HUES64 (cell line): ENCODE measurements around the gene PLAAT3.
"Not testable (repeated sequence)": the region's sequence is repeated elsewhere in the genome, so short reads cannot be mapped to it uniquely, and the experiment has no call there.

ENCODE experiments used
- H3K27ac ChIP-seq: 2 replicates; pipeline ENCODE4 v1.7.0; 2013; ENCODE audit warnings: low read depth, low read length, inconsistent platforms
- H3K27me3 ChIP-seq: 2 replicates; pipeline ENCODE4 v1.6.1; 2013; ENCODE audit warnings: mild to moderate bottlenecking, low read length; ENCODE audit not compliant: insufficient read depth
- H3K36me3 ChIP-seq: 2 replicates; pipeline ENCODE4 v1.6.1; 2013; ENCODE audit warnings: mild to moderate bottlenecking, low read length; ENCODE audit not compliant: insufficient read depth
- H3K4me1 ChIP-seq: 2 replicates; pipeline ENCODE4 v1.6.1; 2013; ENCODE audit warnings: mild to moderate bottlenecking, low read length, moderate library complexity; ENCODE audit not compliant: insufficient read depth
- H3K4me3 ChIP-seq: 2 replicates; pipeline ENCODE4 v1.5.1; 2013; ENCODE audit warnings: mild to moderate bottlenecking, low read length, moderate library complexity
- H3K9ac ChIP-seq: 2 replicates; pipeline ENCODE4 v1.6.1; 2013; ENCODE audit warnings: mild to moderate bottlenecking, low read depth, low read length
- H3K9me3 ChIP-seq: 2 replicates; pipeline ENCODE4 v1.6.1; 2013; ENCODE audit warnings: low read depth, low read length; ENCODE audit not compliant: insufficient read depth
- WGBS: fragments of 150-250, 120-280 bp; methylation state at CpG from one replicate; pipeline ENCODE4 v1.1.7; 2013; ENCODE audit warnings: missing lambda C conversion rate; 5-methylcytosine and 5-hydroxymethylcytosine counted together

The PLAAT3 gene

DNA sequence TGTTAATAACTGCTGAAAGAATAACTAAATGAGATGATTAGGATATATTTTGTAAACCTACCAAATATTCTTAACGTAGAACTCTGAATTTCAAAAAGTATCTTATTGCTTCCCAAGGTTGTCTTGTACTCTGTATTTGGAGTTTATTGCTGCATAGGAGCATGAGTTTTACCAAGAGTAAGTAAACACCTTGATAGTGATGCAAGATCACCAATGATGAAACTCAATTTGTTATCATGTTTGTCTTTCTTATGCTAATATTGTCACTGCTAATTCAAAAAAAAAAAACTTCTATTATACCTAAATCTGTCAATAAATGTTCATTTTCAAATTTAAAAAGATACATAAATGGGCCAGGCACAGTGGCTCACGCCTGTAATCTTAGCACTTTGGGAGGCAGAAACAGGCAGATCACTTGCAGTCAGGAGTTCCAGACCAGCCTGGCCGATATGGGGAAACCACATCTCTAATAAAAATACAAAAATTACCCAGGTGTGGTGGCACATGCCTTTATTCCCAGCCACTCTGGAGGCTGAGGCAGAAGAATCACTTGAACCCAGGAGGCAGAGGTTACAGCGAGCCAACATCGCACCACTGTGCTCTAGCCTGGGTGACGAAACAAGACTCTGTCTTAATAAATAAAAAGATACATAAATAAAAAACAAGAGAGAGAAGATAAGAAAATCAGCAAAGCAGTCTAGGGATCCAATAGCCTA lies 27.6 kb downstream of the PLAAT3 start:
- Histone ChIP-seq H3K4me3 (no peak overlapping the region), H3K4me1 (no peaks in the 10 kb centered on the region), H3K9ac (no peak overlapping the region), H3K9me3 (peaks cover 13% of the 10 kb centered on the region), H3K27ac (no peak overlapping the region), H3K36me3 (peaks cover 92% of the 10 kb centered on the region), H3K27me3 (no peaks in the 10 kb centered on the region)
- 98% methylated on average over 4 of the region's 6 CpGs for WGBS

DNA sequence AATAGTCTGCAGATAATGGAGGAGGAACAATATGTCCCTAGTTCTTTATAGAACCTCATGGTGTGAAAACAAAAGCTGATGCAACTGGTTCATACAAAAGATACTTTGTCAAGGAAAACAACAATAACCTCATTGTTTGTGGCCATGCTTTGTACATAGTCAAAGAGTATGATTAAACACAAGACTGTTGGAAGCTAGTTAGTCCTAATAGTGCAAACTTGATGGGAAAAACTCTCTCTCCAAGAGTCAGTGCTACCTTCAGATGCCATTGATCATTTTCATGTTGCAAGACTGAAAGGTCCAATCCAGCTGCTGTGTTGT lies 30.9 kb downstream of the PLAAT3 start:
- Histone ChIP-seq H3K9me3 (peaks cover 29% of the 10 kb centered on the region), H3K4me3 (no peak overlapping the region), H3K27ac (0 out of 2 replicates have a peak overlapping the region, but pooled peaks have one; percentile 3), H3K9ac (no peak overlapping the region), H3K27me3 (no peaks in the 10 kb centered on the region), H3K4me1 (no peaks in the 10 kb centered on the region), H3K36me3 (peaks cover 75% of the 10 kb centered on the region)

DNA sequence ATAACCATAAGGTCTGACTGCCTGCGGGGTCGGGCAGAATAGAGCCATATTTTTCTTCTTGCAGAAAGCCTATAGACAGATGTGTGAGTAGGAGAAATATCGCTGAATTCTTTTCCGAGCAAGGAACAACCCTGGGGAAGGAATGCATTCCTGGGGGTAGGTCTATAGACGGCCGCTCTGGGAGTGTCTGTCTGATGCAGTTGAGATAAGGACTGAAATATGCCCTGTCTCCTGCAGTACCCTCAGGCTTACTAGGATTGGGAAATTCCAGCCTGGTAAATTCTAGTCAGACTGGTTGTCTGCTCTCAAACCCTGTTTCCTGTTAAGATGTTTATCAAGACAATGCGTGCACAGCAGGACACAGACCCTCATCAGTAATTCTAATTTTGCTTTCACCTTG lies 33.0 kb downstream of the PLAAT3 start:
- H3K27ac ChIP-seq, H3K9ac ChIP-seq, H3K4me3 ChIP-seq, H3K27me3 ChIP-seq, H3K4me1 ChIP-seq: not testable (repeated sequence)
- Histone ChIP-seq H3K36me3 (peaks cover 70% of the 10 kb centered on the region), H3K9me3 (peaks cover 29% of the 10 kb centered on the region)
- WGBS, result 90% methylated on average over 7 of the region's 7 CpGs

DNA sequence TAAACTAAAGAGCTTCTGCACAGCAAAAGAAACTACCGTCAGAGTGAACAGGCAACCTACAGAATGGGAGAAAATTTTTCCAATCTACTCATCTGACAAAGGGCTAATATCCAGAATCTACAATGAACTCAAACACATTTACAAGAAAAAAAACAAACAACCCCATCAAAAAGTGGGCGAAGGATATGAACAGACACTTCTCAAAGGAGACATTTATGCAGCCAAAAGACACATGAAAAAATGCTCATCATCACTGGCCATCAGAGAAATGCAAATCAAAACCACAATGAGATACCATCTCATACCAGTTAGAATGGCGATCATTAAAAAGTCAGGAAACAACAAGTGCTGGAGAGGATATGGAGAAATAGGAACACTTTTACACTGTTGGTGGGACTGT lies 35.4 kb downstream of the PLAAT3 start:
- not testable (repeated sequence) for H3K4me3 ChIP-seq, H3K27me3 ChIP-seq, H3K27ac ChIP-seq, H3K4me1 ChIP-seq, H3K9ac ChIP-seq
- Histone ChIP-seq H3K9me3 (peaks cover 29% of the 10 kb centered on the region), H3K36me3 (peaks cover 73% of the 10 kb centered on the region)
- WGBS, result 83% methylated on average over 1 of the region's 3 CpGs

DNA sequence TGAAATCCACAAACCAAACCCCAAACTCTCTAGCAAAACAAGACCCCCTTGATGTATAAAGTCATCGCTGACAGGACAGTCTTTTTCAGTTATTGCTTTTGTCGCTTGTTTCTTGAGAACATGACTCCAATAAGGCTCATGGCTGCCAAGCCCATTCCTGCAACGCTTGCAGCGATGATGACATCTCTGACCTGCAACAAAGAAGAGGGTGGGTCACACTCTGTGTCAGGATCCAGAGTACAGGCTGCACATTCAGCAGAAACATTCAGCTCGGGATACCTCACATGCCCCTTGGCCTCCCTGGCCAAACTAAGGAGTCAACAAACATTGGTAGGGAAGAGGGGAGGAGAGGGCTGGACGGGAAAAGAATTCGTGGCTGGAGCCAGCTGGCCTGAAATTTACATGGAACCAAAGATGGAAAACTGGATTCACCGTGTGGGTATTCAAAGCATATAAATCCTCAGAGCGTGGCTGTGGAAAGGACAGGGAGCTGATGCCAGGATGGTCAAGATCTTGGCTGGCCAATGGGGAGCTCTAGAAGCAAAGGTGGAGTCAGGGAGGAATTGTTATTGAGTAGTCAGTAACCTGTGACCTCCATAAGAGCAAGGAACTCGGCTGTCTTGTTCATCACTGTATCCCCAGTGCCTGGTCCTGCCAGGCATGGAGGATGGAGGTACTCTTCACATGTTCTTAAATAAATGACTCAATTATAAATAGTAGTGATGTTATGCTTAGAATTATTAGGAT lies 39.2 kb downstream of the PLAAT3 start:
- Histone ChIP-seq H3K9ac (no peak overlapping the region), H3K4me1 (peaks cover 11% of the 10 kb centered on the region; the same call in 1 of the 2 replicates), H3K9me3 (peaks cover 4% of the 10 kb centered on the region; the same call in 1 of the 2 replicates), H3K27me3 (no peaks in the 10 kb centered on the region), H3K27ac (no peak overlapping the region), H3K4me3 (no peak overlapping the region), H3K36me3 (peaks cover 43% of the 10 kb centered on the region)
- 93% methylated on average over 10 of the region's 10 CpGs for WGBS

DNA sequence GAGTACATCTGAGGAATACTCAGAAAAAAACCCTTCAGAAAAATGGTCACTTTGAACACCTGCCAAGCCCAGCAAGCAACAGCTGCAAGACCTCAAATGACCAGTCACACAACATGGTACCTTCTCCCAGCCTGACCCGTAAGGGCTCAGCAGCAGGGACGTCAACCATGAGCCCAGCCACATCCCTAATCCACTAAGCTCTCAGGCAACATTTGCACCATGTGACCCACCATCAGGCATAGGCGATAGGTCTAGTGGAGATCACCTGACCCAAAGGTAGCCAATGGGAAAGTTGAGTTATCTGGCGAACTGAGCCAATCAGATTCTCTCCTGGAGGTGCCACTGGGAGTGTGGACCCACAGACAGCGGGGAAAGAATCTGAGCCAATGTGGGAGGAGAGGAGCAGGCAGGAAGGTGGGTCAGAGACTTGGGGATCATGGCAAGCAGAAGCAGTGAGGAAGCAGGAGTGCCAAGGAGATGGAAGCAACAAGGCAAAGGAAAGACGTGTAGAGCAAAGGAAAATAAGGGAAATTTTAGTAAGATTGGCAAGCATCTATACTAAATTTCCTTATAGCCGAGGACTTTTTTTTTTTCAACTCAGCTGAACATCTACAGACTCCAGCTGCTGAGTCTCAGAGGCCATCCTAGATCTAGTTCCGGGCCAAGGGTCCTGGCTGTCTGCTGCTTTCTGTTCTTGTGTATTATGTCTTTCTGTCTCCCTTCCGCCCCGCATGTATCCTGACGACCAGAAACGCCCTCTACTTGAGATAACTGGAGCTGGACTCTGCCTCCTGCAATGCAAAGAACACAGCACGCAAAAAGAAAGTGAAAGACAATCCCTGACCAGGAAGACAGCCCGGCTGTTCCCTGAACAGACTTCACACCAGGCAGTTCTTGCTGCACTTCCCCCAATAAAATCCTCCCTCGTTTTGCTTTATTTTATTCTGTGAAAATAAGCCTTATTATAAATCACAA lies 40.1 kb downstream of the PLAAT3 start:
- H3K9ac ChIP-seq, result no peak overlapping the region
- H3K4me3 ChIP-seq, result no peak overlapping the region

DNA sequence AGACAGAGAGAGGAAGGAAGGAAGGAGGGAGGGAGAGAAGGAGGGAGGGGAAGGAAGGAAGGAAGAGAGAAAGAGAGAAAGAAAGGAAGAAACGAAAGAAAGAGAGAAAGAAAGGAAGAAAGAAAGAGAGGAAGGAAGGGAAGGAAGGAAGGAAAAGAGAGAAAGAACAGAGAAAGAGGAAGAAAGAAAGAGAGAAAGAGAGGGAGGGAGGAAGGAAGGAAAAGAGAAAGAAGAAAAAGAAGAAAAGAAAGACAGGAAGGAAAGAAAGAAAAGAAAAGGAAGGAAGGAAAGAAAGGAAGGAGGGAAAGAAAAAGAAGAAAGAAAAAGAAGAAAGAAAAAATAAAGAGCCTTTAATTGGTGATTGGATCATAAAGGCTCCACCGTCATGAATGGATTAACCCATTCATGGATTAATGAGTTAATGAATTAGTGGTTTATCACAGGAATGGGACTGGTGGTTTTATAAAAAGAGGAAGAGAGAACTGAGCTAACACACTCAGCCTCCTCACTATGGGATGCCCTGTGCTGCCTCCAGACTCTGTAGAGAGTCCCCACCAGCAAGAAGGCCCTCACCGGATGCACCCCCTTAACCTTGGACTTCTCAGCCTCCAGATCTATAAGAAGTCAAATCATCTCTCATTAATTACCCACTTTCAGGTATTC lies 42.1 kb downstream of the PLAAT3 start:
- WGBS, result 73% methylated on average over 3 of the region's 3 CpGs
- peaks cover 20% of the 10 kb centered on the region for H3K4me1 ChIP-seq
- H3K9ac ChIP-seq, result no peak overlapping the region
- H3K4me3 ChIP-seq, result no peak overlapping the region
- no peaks in the 10 kb centered on the region for H3K27me3 ChIP-seq
- no peak overlapping the region for H3K27ac ChIP-seq
- peaks cover 34% of the 10 kb centered on the region for H3K36me3 ChIP-seq
- H3K9me3 ChIP-seq, result no peaks in the 10 kb centered on the region

More for the DNA sequence above, 40.1 kb downstream of the PLAAT3 start:
- peaks cover 11% of the 10 kb centered on the region; the same call in 1 of the 2 replicates for H3K4me1 ChIP-seq
- 93% methylated on average over 15 of the region's 15 CpGs for whole genome bisulfite sequencing
- no peak overlapping the region for H3K27ac ChIP-seq
- no peaks in the 10 kb centered on the region for H3K27me3 ChIP-seq
- H3K36me3 ChIP-seq, result peaks cover 39% of the 10 kb centered on the region
- H3K9me3 ChIP-seq, result no peaks in the 10 kb centered on the region

DNA sequence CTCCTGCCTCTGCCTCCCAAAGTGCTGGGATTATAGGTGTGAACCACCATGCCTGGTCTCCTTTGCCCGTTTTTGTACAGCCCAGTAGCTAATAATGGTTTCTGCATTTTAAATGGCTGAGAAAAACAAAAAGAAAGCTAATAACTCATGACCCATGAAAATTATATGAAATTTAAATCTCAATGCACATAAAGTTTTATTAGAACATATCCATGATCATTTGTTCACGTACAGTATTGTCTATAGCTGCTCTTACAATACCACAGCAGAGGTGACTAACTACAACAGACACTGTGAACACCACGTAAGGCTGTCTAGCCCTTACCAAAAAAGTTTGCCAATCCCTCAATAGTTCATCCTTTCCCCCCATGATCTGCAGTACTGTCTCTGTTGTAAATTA lies 44.7 kb downstream of the PLAAT3 start:
- Histone ChIP-seq H3K27ac (no peak overlapping the region), H3K4me1 (peaks cover 23% of the 10 kb centered on the region), H3K4me3 (no peak overlapping the region), H3K9me3 (no peaks in the 10 kb centered on the region), H3K36me3 (peaks cover 9% of the 10 kb centered on the region), H3K9ac (no peak overlapping the region), H3K27me3 (no peaks in the 10 kb centered on the region)
- 92% methylated on average over 3 of the region's 3 CpGs for WGBS

DNA sequence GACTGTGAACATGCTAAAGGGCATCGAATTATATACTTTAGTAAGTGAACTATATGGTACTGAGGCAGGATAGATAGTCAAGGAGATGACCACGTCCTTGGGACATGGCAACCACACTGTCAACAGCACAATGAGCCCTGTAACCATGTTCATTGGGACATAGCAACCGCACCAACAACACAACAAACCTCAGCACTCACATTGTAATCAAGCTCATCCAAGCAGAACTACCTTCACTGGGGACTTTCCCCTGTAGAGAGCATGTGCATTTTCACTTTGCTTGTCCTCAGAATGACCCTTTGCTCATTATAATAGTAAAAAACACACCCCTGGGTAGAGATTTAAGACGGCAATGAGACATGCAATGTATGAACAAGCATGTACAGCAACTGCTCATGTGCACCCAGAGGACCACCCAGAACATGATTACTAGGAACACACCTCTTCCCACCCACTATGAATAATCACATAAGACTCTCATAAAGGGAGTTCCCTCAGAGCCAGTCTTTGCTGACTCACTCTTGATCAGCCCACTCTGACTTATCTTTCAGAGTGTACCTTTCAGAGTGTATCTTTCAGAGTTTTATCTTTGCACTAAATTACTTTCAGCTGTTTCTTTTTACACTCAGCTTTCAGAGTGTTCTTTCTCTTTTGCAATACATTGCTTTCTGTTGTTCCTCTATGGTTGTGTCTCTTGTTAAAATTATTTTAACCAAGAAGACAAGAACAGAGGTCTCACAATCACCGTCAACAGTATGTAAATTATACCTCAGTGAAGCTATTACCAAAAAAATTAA lies 47.0 kb downstream of the PLAAT3 start:
- no peaks in the 10 kb centered on the region for H3K36me3 ChIP-seq
- H3K27me3 ChIP-seq, result no peaks in the 10 kb centered on the region
- H3K27ac ChIP-seq, result peak overlapping the region; percentile 30; the same call in 1 of the 2 replicates
- H3K4me3 ChIP-seq, result no peak overlapping the region
- H3K9ac ChIP-seq, result peak overlapping the region; percentile 7; the same call in 1 of the 2 replicates
- 79% methylated on average over 5 of the region's 5 CpGs for WGBS
- peaks cover 23% of the 10 kb centered on the region for H3K4me1 ChIP-seq
- H3K9me3 ChIP-seq, result no peaks in the 10 kb centered on the region

DNA sequence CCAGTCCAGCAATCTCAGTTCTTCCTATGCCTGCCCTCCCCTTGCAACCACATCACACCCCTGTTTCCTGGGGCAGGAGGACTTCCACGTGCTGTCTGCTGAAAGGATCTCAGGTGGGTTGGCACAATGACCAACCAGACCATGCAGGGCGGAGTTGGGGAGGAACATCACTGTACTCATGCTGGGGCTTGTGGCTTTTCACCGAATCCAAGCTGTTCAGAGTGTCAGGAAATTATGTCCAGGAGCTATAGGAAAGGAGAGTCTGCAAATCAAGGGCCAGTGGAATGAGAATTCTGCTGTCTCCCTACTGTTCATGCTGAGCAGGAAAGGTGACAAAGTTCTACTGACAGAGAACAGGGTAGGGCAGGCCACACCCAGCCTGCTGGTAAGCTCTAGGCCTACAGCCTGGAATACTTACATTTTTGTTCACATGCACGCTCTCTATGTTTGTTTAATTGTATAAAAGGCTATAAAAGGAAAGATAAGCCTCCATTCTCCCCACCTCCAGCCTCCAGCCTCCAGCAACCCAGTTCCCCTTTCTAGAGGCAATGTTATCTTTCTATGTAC lies 49.4 kb downstream of the PLAAT3 start:
- Histone ChIP-seq H3K4me1 (peaks cover 12% of the 10 kb centered on the region), H3K9ac (no peak overlapping the region), H3K36me3 (no peaks in the 10 kb centered on the region), H3K27ac (no peak overlapping the region), H3K4me3 (no peak overlapping the region), H3K27me3 (no peaks in the 10 kb centered on the region), H3K9me3 (no peaks in the 10 kb centered on the region)
- WGBS, result 91% methylated on average over 3 of the region's 4 CpGs
